ENCODE results near the gene DGCR8.
A peak's percentile ranks its signal among the peaks of the same experiment; 100 is the strongest.
"Not testable (repeated sequence)": the region's sequence is repeated elsewhere in the genome, so short reads cannot be mapped to it uniquely, and the experiment has no call there.

Gene DGCR8

GRCh38 chr22:20154602-20155187 is 74.7 kb downstream of the DGCR8 start:
- no peak for DNase-seq

- peak in 10 of 14 donors; percentile 3 to 82 (median 16) for DNase-seq
These were observed 75.4 kb downstream of the DGCR8 start for GRCh38 chr22:20155330-20156041.

GRCh38 chr22:20156042-20156389 is 76.0 kb downstream of the DGCR8 start:
- no peak for DNase-seq

GRCh38 chr22:20156611-20157429 is 76.8 kb downstream of the DGCR8 start:
- DNase-seq, result peak; percentile 13 to 81 (median 50)

GRCh38 chr22:20157430-20158183 is 77.6 kb downstream of the DGCR8 start:
- no peak for DNase-seq

GRCh38 chr22:20158391-20159036 is 78.5 kb downstream of the DGCR8 start:
- DNase-seq, result no peak

GRCh38 chr22:20159076-20159475 is 79.0 kb downstream of the DGCR8 start:
- DNase-seq, result no peak

GRCh38 chr22:20159531-20159930 is 79.5 kb downstream of the DGCR8 start:
- DNase-seq, result not testable (repeated sequence)

- no peak for DNase-seq
These were observed 80.0 kb downstream of the DGCR8 start for GRCh38 chr22:20160041-20160440.

Data from C1 segment of cervical spinal cord (tissue), 14 donors.